ENCODE measurements around the gene AIFM2.
"Not testable (repeated sequence)": the region's sequence is repeated elsewhere in the genome, so short reads cannot be mapped to it uniquely, and the experiment has no call there.

Gene AIFM2

GRCh38 chr10:70145666-70146488 is 13.3 kb upstream of the AIFM2 start:
- DNase-seq: no peak

GRCh38 chr10:70145166-70145665 is 12.6 kb upstream of the AIFM2 start:
- no peak for DNase-seq

DNA sequence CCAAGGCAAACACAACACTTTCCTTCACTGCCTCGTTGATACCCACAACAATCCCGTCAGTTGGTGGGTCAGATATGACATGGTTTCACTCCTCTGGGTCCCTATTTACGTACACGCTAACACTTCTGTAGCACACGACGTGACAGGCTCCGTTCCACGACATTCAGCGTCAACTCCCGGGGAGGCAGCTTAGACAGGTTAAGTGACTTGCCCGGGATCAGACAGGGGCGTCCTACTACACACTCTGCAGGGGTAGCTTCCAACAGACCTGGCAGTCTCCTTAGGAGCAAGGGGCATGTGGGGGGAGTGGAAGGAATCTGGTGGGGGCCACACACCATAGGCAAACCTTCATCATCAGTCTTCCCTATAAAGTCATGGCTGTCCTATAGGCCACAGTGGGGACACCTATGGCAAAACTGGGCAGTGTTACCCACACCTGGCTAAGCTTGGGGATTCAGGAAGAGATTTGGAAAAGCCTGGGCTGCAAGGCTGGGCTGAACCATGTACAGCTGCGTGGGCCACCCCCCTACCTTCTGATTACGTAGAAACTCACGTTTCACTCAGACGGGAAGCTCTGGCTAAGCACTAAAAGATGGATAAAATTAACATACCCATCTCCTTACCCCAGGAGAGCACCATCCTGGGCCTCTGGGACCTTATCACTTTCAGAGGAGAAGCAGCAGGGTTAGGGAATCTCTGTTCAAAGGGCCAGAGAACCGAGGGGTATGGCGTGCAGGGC is 11.9 kb upstream of the AIFM2 start:
- no peak for DNase-seq

DNA sequence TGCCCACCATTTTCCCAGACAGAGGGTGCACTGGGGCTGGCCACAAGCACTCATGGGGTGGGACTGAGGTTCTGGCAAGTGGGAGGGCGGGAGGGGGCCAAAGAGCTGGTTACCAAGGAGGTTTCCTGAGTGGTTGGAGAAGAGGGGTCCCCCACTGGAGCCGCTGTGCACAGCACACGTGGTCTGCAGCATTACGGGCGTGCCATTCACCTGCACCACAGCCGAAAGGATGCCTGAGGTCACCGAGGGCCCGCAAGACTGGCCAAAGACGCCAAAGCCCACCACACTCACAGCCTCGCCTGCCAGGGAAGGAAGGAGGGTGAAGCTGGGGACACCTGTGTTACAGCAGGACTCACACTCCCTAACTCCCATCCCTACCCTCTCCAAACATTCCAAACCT is 9.9 kb upstream of the AIFM2 start:
- no peak for DNase-seq

DNA sequence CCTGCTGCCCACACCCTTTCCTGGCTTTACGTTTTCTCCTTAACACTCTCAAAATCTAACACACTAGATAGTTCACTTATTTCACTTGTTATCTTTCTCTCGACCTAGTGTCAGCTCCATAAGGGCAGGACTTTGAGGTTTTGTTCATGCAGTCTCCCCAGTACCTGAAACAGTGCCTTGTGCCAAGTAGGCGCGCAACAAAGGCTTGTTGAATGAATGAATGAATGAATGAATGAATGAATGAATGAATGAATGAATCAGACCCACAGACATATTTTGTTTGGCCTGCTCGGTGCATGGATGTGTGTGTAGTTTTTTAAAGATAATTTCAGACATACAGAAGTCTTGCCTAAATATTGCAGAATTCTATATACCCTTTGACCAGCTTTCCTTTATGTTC is 7.7 kb upstream of the AIFM2 start:
- no peak for DNase-seq

- no peak for DNase-seq
Measured at GRCh38 chr10:70139997-70140250, 7.3 kb upstream of the AIFM2 start.

- DNase-seq: no peak
Measured at GRCh38 chr10:70139151-70139996, 6.7 kb upstream of the AIFM2 start.

GRCh38 chr10:70137927-70138883 is 5.6 kb upstream of the AIFM2 start:
- DNase-seq: no peak

- DNase-seq: no peak
Measured at GRCh38 chr10:70137135-70137534, 4.5 kb upstream of the AIFM2 start.

DNA sequence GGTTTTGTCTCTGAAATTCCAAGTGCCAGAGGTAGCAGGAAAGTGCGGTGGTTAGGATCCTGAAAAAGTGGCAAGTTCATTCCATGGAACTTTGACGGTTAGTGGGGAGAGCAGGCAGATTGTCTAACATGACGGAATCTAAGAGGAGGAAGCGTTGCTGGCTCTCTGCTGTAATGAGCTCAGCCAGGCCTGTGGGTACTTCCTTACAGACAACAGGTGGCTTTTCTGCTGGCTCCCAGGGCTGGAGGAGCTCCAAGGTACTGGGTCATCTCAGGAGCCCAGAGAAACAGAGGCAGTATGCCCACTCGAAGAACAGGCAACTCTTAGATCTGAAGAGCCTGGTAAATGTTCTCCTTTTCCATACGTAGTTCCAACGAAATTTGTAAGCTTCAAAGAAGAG is 3.1 kb upstream of the AIFM2 start:
- no peak for DNase-seq

DNA sequence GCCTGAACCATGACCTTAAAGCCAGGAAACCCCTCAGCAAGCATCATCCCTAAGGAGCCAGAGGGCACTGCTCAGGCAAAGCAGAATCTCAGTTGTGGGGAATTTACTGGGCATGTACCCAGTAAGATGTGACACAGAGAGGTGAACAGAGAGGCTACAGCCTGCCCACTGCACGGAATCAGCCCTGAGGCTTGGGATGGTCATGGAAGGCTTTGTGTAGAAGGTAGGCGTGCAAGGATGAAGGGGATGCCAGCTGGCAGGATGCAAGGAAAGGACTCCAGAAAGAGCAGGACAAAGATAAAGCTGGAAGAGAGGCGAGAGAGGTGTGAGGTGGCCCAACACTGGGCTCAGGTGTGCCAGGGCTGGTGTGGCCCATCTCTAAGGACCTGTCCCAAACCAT is 2.4 kb upstream of the AIFM2 start:
- DNase-seq: no peak

GRCh38 chr10:70131560-70131937 is 1.1 kb downstream of the AIFM2 start:
- DNase-seq: no peak

DNA sequence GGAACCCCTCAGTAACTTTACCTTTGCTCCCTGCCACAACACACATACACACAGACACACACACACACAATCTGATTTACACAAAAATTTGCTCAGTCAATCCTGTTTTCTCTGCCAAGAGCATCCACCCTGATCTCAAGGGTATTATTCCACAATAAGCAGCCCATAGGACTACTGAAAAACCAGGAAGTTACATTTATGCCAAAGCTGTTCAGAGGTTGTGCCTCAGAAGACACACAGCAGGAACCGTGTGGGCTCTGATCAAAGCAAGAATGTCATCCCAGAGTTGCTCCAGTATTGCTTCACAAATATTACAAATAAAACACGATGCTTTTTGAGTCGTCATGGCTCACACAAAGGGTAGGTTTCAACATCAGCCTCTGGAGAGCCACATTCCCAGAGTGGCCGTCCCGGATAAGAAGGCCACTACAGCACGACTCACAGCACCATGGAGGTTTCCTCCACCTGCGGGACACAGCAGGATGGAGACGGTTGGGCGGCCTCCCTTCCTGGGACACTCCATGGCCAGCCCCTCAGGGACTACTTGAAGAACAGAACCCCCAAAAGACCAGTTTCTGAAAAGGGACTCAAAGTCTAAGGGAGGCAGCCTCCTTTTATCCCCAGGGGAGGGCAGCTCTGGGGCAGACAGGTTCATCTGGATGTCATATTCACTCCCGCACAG is 1.6 kb downstream of the AIFM2 start:
- DNase-seq: no peak

DNA sequence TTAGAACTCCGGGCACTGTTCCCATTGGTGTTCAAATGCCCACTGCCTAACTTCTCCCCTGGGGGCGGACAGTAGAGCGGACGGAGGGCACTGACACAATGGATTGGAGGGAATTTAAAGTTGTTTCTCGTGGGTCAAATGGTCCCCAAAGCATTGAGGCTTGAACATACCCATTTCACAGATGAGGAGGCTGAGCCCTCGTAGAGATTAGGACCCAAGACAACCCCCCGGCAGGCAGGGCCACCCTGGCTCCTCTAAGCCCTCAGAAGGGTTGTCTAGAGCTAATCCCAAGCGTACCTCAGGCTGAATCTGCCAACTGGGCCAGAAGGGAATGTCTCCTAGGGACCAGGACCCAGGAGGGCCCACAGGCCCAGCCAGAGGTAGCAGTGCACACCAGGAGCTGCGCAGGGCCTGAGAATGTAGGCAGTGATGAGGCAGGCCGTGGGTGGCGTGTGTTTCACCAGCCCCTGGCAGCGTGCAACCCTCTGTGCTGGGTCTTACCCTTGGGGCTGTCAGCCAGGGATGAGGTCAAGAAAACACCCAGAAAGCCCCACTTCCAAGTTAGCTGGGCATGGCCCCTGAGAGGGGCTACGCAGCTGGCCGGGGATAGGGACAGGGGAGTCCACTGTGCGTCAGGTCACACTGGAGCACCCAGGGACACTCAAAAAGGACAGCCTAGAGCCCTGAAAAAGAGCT is 5.8 kb downstream of the AIFM2 start:
- no peak for DNase-seq

DNA sequence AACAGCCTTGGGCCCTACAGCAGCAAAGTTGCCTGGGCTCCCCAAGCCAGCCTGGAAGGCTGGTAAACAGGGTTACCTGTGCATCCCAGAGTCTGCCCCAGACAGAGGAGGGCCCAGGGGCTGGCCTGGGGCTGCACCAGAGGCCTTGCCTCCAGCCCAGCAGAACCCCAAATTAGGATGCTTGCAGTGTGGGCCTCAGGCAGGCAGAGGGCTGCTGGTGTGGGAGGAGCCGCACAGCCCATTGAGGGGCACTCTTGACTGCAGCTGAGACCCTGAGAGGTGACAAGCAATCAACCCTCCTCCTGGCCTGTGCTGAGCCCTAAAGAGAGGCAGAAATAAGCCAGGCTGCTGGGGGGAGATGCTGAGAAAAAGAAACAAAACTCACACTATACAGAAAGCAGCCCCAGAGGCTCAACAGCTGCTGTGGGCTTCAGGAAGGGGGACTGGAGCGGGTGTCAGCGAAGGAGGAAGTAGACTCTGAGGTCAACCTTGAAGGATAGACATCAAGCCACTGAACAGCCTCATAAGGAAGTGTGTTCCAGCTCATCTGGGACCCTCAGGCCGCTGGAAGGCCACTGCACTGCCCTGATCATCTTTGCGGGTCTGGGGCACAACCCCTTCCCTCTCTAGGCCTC is 6.6 kb downstream of the AIFM2 start:
- no peak for DNase-seq

- no peak for DNase-seq
Measured at GRCh38 chr10:70124918-70125317, 7.7 kb downstream of the AIFM2 start.

GRCh38 chr10:70124415-70124814 is 8.2 kb downstream of the AIFM2 start:
- no peak for DNase-seq

GRCh38 chr10:70123817-70124216 is 8.8 kb downstream of the AIFM2 start:
- DNase-seq: no peak

- not testable (repeated sequence) for DNase-seq
Measured at GRCh38 chr10:70123166-70123565, 9.5 kb downstream of the AIFM2 start.

- no peak for DNase-seq
Measured at GRCh38 chr10:70122742-70123141, 9.9 kb downstream of the AIFM2 start.
